GM23338 (cell line): ENCODE results near the gene AAR2. TPM values are rescaled to one million over a fixed set of nuclear protein-coding genes. Genes with fewer than 3 reads are reported as not detected.

Experiments used
- ATAC-seq: fragments of 200-7000 bp; cut with Tn5 transposase; 3 replicates; pipeline ENCODE4 v1.9.1; 2020
- DNase-seq: peaks from one replicate; pipeline ENCODE4 v3.0.0-alpha.2; 2015; ENCODE audit warnings: low spot score
- H2AFZ ChIP-seq: fragments of 200-600 bp; sonication (generic); 2 replicates; pipeline ENCODE4 v1.8.0; 2016; ENCODE audit warnings: antibody characterized with exemption, mild to moderate bottlenecking, moderate library complexity
- H3F3A ChIP-seq: fragments of 200-600 bp; sonication (generic); replicated peaks from 2 replicates; pipeline ENCODE4 v1.8.0; 2017; ENCODE audit warnings: antibody characterized with exemption, mixed run types, low read depth
- H3K27ac ChIP-seq: fragments of 200-600 bp; sonication (generic); 2 replicates; pipeline ENCODE4 v1.6.1; 2016; ENCODE audit warnings: low read depth
- H3K27me3 ChIP-seq: fragments of 200-600 bp; sonication (generic); 2 replicates; pipeline ENCODE4 v1.8.0; 2016; ENCODE audit warnings: mild to moderate bottlenecking, mixed run types, moderate library complexity; ENCODE audit not compliant: insufficient read depth
- H3K36me3 ChIP-seq: fragments of 200-600 bp; sonication (generic); 2 replicates; pipeline ENCODE4 v1.8.0; 2016; ENCODE audit warnings: mild to moderate bottlenecking; ENCODE audit not compliant: insufficient read depth
- H3K4me1 ChIP-seq: fragments of 200-600 bp; sonication (generic); 2 replicates; pipeline ENCODE4 v1.8.0; 2016; ENCODE audit warnings: mild to moderate bottlenecking, moderate library complexity; ENCODE audit not compliant: insufficient read depth
- H3K4me2 ChIP-seq: fragments of 200-600 bp; sonication (generic); 2 replicates; pipeline ENCODE4 v1.7.1; 2017; ENCODE audit warnings: mixed run types
- H3K4me3 ChIP-seq: fragments of 200-600 bp; sonication (generic); 2 replicates; pipeline ENCODE4 v1.6.1; 2016; ENCODE audit warnings: mixed run types
- H3K79me2 ChIP-seq: fragments of 200-600 bp; sonication (generic); replicated peaks from 2 replicates; pipeline ENCODE4 v1.8.0; 2017; ENCODE audit warnings: mild to moderate bottlenecking; ENCODE audit not compliant: insufficient read depth
- H3K9me2 ChIP-seq: fragments of 200-600 bp; sonication (generic); 2 replicates; pipeline ENCODE4 v1.8.0; 2017; ENCODE audit not compliant: insufficient read depth
- H4K20me1 ChIP-seq: fragments of 200-600 bp; sonication (generic); replicated peaks from 2 replicates; pipeline ENCODE4 v1.8.0; 2017; ENCODE audit warnings: mild to moderate bottlenecking; ENCODE audit not compliant: insufficient read depth
- H3K27ac Mint-ChIP-seq: 2 replicates; pipeline ENCODE4 v1.8.0; 2020; ENCODE audit warnings: inconsistent platforms, mild to moderate bottlenecking, moderate library complexity, mixed read lengths
- H3K27me3 Mint-ChIP-seq: 3 replicates; pipeline ENCODE4 v1.8.0; 2022; ENCODE audit warnings: low read depth, mild to moderate bottlenecking, moderate library complexity, mixed read lengths, inconsistent platforms; ENCODE audit not compliant: insufficient read depth, poor library complexity
- H3K36me3 Mint-ChIP-seq: 3 replicates; pipeline ENCODE4 v1.8.0; 2021; ENCODE audit warnings: low read depth, mild to moderate bottlenecking, inconsistent platforms, moderate library complexity, mixed read lengths
- H3K4me1 Mint-ChIP-seq: 3 replicates; pipeline ENCODE4 v1.8.0; 2020; ENCODE audit warnings: mild to moderate bottlenecking, inconsistent platforms, mixed read lengths
- H3K4me3 Mint-ChIP-seq: 3 replicates; pipeline ENCODE4 v1.8.0; 2021; ENCODE audit warnings: moderate library complexity, mild to moderate bottlenecking, inconsistent platforms, mixed read lengths
- H3K9me3 Mint-ChIP-seq: 3 replicates; pipeline ENCODE4 v1.8.0; 2020; ENCODE audit warnings: moderate library complexity, mild to moderate bottlenecking, inconsistent platforms, mixed read lengths
- CREB1 ChIP-seq: fragments of 250-450 bp; sonication (Bioruptor Pico); IDR thresholded peaks from 2 replicates; pipeline ENCODE4 v1.5.0; 2020; ENCODE audit warnings: low read depth, mild to moderate bottlenecking, moderate library complexity
- ETS1 ChIP-seq: IDR thresholded peaks from 2 replicates; pipeline ENCODE4 v1.6.1; 2016; ENCODE audit warnings: antibody characterized with exemption
- JUNB ChIP-seq: IDR thresholded peaks from one replicate; pipeline ENCODE4 v1.6.1; 2016; ENCODE audit warnings: antibody characterized with exemption; ENCODE audit not compliant: unreplicated experiment
- POLR2AphosphoS5 ChIP-seq: IDR thresholded peaks from 2 replicates; pipeline ENCODE4 v1.6.1; 2016; ENCODE audit warnings: antibody characterized with exemption, low read depth
- STAT1 ChIP-seq: IDR thresholded peaks from one replicate; pipeline ENCODE4 v1.6.1; 2016; ENCODE audit warnings: antibody characterized with exemption; ENCODE audit not compliant: unreplicated experiment
- polyA plus RNA-seq: library from polyadenylated mRNA; unstranded; fragments of >200 nt; fragmentation: Nextera tagmentation; extraction: Ambion mirVana; gene quantifications from 2 replicates; pipeline ENCODE4 v1.2.1, GENCODE V29; 2016
- total RNA-seq: library from RNA; depleted of rRNA; stranded (reverse); fragments of >200 nt; shearing (Covaris generic); gene quantifications from 2 replicates; pipeline ENCODE4 v1.2.3, GENCODE V29; 2014
- TF ChIP-seq, protein P1 (sequence below): IDR thresholded peaks from one replicate; pipeline ENCODE4 v1.6.1; 2018; ENCODE audit warnings: antibody characterized with exemption; ENCODE audit not compliant: unreplicated experiment
- TF ChIP-seq, protein P2 (sequence below), 2 experiments: fragments of 200-600 bp in 1 of 2; sonication (generic) in 1 of 2; conservative IDR thresholded peaks; 2 replicates each; pipeline versions ENCODE4 v1.5.1 to v1.6.1; 2016 to 2017; ENCODE audit warnings: antibody characterized with exemption in 2 of 2, low read depth in 2 of 2, mild to moderate bottlenecking in 2 of 2, moderate library complexity in 1 of 2

Gene AAR2
- total and polyA plus RNA-seq, 2 experiments from 2014 or later: 15.8 to 32.6 TPM

GRCh38 chr20:36240076-36240475 lies 3.8 kb downstream of the AAR2 start:
- peaks cover 12% of the 10 kb centered on the region for H4K20me1 ChIP-seq

DNA sequence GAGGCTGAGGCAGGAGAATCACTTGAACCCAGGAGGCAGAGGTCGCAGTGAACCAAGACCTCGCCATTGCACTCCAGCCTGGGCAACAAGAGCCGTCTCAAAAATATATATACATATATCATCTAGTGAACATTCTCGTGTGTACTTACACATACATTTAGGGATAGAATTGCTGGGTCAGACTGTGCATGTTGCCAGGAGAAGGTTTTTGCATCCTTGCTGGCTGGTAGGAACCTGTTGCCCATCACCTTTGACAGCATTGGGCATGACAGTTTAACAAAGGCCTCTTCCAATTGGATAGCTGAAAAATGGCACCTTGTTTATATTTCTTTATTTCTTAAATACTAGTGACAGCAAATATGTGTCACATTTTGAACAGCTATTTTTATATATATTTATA lies 5.4 kb downstream of the AAR2 start:
- Histone ChIP-seq H3K27ac (no peak overlapping the region), H3K79me2 (peaks cover 52% of the 10 kb centered on the region), H3K9me2 (no peaks in the 10 kb centered on the region), H3K4me2 (no peak overlapping the region), H3K27me3 (no peaks in the 10 kb centered on the region), H3F3A (no peaks in the 10 kb centered on the region), H3K36me3 (peaks cover 24% of the 10 kb centered on the region), H3K4me3 (no peak overlapping the region), H4K20me1 (peaks cover 12% of the 10 kb centered on the region), H2AFZ (no peak overlapping the region), H3K4me1 (peaks cover 8% of the 10 kb centered on the region)
- H3K36me3 Mint-ChIP-seq: peaks cover 38% of the 10 kb centered on the region; the same call in 2 of the 3 replicates
- DNase-seq (no peak), ATAC-seq (no peak)
- H3K4me1 Mint-ChIP-seq: peaks cover 8% of the 10 kb centered on the region
- no peak overlapping the region for H3K27ac Mint-ChIP-seq
- H3K9me3 Mint-ChIP-seq: no peaks in the 10 kb centered on the region
- H3K27me3 Mint-ChIP-seq: no peaks in the 10 kb centered on the region
- H3K4me3 Mint-ChIP-seq: no peak overlapping the region
- TF ChIP-seq, protein P1, sequence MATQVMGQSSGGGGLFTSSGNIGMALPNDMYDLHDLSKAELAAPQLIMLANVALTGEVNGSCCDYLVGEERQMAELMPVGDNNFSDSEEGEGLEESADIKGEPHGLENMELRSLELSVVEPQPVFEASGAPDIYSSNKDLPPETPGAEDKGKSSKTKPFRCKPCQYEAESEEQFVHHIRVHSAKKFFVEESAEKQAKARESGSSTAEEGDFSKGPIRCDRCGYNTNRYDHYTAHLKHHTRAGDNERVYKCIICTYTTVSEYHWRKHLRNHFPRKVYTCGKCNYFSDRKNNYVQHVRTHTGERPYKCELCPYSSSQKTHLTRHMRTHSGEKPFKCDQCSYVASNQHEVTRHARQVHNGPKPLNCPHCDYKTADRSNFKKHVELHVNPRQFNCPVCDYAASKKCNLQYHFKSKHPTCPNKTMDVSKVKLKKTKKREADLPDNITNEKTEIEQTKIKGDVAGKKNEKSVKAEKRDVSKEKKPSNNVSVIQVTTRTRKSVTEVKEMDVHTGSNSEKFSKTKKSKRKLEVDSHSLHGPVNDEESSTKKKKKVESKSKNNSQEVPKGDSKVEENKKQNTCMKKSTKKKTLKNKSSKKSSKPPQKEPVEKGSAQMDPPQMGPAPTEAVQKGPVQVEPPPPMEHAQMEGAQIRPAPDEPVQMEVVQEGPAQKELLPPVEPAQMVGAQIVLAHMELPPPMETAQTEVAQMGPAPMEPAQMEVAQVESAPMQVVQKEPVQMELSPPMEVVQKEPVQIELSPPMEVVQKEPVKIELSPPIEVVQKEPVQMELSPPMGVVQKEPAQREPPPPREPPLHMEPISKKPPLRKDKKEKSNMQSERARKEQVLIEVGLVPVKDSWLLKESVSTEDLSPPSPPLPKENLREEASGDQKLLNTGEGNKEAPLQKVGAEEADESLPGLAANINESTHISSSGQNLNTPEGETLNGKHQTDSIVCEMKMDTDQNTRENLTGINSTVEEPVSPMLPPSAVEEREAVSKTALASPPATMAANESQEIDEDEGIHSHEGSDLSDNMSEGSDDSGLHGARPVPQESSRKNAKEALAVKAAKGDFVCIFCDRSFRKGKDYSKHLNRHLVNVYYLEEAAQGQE: no peak
- no peak for TF ChIP-seq CREB1 (CRISPR knock-in tag)
- no peak for TF ChIP-seq ETS1
- TF ChIP-seq, protein P2, sequence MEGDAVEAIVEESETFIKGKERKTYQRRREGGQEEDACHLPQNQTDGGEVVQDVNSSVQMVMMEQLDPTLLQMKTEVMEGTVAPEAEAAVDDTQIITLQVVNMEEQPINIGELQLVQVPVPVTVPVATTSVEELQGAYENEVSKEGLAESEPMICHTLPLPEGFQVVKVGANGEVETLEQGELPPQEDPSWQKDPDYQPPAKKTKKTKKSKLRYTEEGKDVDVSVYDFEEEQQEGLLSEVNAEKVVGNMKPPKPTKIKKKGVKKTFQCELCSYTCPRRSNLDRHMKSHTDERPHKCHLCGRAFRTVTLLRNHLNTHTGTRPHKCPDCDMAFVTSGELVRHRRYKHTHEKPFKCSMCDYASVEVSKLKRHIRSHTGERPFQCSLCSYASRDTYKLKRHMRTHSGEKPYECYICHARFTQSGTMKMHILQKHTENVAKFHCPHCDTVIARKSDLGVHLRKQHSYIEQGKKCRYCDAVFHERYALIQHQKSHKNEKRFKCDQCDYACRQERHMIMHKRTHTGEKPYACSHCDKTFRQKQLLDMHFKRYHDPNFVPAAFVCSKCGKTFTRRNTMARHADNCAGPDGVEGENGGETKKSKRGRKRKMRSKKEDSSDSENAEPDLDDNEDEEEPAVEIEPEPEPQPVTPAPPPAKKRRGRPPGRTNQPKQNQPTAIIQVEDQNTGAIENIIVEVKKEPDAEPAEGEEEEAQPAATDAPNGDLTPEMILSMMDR (conservative IDR thresholded peaks at IDR 0.05; ENCODE audit: low read depth in 2 of 2): no peak
- no peak for TF ChIP-seq STAT1
- no peak for TF ChIP-seq JUNB
- TF ChIP-seq POLR2AphosphoS5: no peak

More at GRCh38 chr20:36240076-36240475, 3.8 kb downstream of the AAR2 start:
- Histone ChIP-seq H3K4me1 (peaks cover 15% of the 10 kb centered on the region), H3K4me2 (no peak overlapping the region), H3F3A (no peaks in the 10 kb centered on the region), H3K79me2 (peaks cover 55% of the 10 kb centered on the region), H2AFZ (no peak overlapping the region), H3K27ac (no peak overlapping the region), H3K9me2 (no peaks in the 10 kb centered on the region), H3K36me3 (peaks cover 14% of the 10 kb centered on the region), H3K27me3 (no peaks in the 10 kb centered on the region), H3K4me3 (no peak overlapping the region)
- Mint-ChIP-seq H3K27ac (no peak overlapping the region), H3K36me3 (peaks cover 30% of the 10 kb centered on the region; the same call in 2 of the 3 replicates), H3K4me1 (peaks cover 13% of the 10 kb centered on the region), H3K9me3 (no peaks in the 10 kb centered on the region), H3K4me3 (no peak overlapping the region), H3K27me3 (no peaks in the 10 kb centered on the region)
- no peak for TF ChIP-seq JUNB
- ATAC-seq (no peak), DNase-seq (no peak)
